OCI-LY3 (cell line): ENCODE measurements around the gene COCH.

ENCODE experiments used
- H2AFZ ChIP-seq: fragments of 200-600, 300-600 bp; shearing (Covaris generic); 2 replicates; pipeline ENCODE4 v1.6.0; 2014; ENCODE audit warnings: antibody characterized with exemption, low read depth, low read length
- H3K27ac ChIP-seq: fragments of 200-600, 300-600 bp; sonication (generic); 2 replicates; pipeline ENCODE4 v1.5.1; 2014; ENCODE audit warnings: mild to moderate bottlenecking, low read length, moderate library complexity, mixed read lengths
- H3K27me3 ChIP-seq: fragments of 200-600, 300-600 bp; sonication (generic); 2 replicates; pipeline ENCODE4 v1.6.1; 2014; ENCODE audit warnings: low read depth, low read length, mixed read lengths
- H3K36me3 ChIP-seq: fragments of 200-600, 300-600 bp; sonication (generic); replicated peaks from 2 replicates; pipeline ENCODE3; 2014; ENCODE audit warnings: low read depth, low read length, mixed read lengths
- H3K4me1 ChIP-seq: fragments of 300-600, 200-600 bp; sonication (generic); 2 replicates; pipeline ENCODE4 v1.6.1; 2014; ENCODE audit warnings: low read length, mixed read lengths
- H3K4me2 ChIP-seq: fragments of 200-600, 300-600 bp; sonication (generic); 2 replicates; pipeline ENCODE4 v1.6.1; 2014; ENCODE audit warnings: low read length, mixed read lengths
- H3K4me3 ChIP-seq: fragments of 300-600, 200-600 bp; sonication (generic); 2 replicates; pipeline ENCODE4 v1.5.1; 2014; ENCODE audit warnings: antibody characterized with exemption, mild to moderate bottlenecking, low read length, moderate library complexity
- H3K79me2 ChIP-seq: fragments of 300-600, 200-600 bp; shearing (Covaris generic); 2 replicates; pipeline ENCODE4 v1.6.1; 2014; ENCODE audit warnings: mild to moderate bottlenecking, low read length, mixed read lengths
- H3K9ac ChIP-seq: fragments of 300-600, 200-600 bp; shearing (Covaris generic); 2 replicates; pipeline ENCODE4 v1.6.0; 2014; ENCODE audit warnings: mild to moderate bottlenecking, low read length, moderate library complexity
- H3K9me3 ChIP-seq: fragments of 200-600, 300-600 bp; shearing (Covaris generic); 2 replicates; pipeline ENCODE4 v1.6.1; 2014; ENCODE audit warnings: low read length, mixed read lengths; ENCODE audit not compliant: insufficient read depth
- H4K20me1 ChIP-seq: fragments of 200-600, 300-600 bp; sonication (generic); 2 replicates; pipeline ENCODE4 v1.6.1; 2016; ENCODE audit warnings: low read length, mixed read lengths; ENCODE audit not compliant: insufficient read depth
- EZH2phosphoT487 ChIP-seq: fragments of 200-600 bp; shearing (Covaris generic); IDR thresholded peaks from 2 replicates; pipeline ENCODE4 v1.6.1; 2018; ENCODE audit warnings: antibody characterized with exemption, mixed run types, low read depth
- TF ChIP-seq, protein P1 (sequence below): fragments of 200-600, 300-600 bp; sonication (generic); IDR thresholded peaks from 2 replicates; pipeline ENCODE4 v1.5.1; 2014; ENCODE audit warnings: antibody characterized with exemption, low read length, low read depth

COCH gene

DNA sequence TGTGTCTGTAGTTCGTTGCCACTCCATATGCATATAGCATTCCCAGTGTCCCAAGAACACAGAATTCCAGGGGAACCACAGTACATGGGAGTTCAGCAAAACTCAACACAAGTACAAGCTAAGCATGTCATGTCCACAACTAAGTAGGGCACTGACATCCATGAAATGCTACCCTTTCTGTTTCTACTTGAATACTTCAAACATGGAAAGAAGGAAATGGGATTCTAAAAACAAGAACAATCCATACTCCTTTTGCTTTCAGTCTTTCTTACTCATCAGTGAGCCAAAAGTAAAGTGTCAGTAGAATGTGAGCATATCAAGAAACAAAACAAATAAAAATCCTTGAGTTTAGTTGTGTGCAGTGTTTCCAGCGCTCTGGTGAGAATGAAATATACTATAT is 36.0 kb upstream of the COCH start:
- no peaks in the 10 kb centered on the region for H4K20me1 ChIP-seq
- no peaks in the 10 kb centered on the region for H3K9me3 ChIP-seq
- no peaks in the 10 kb centered on the region for H3K36me3 ChIP-seq
- H3K4me2 ChIP-seq, result no peak overlapping the region
- H3K9ac ChIP-seq, result no peak overlapping the region
- H2AFZ ChIP-seq, result no peak overlapping the region
- H3K79me2 ChIP-seq, result no peaks in the 10 kb centered on the region
- no peak for TF ChIP-seq EZH2phosphoT487
- TF ChIP-seq, protein P1, sequence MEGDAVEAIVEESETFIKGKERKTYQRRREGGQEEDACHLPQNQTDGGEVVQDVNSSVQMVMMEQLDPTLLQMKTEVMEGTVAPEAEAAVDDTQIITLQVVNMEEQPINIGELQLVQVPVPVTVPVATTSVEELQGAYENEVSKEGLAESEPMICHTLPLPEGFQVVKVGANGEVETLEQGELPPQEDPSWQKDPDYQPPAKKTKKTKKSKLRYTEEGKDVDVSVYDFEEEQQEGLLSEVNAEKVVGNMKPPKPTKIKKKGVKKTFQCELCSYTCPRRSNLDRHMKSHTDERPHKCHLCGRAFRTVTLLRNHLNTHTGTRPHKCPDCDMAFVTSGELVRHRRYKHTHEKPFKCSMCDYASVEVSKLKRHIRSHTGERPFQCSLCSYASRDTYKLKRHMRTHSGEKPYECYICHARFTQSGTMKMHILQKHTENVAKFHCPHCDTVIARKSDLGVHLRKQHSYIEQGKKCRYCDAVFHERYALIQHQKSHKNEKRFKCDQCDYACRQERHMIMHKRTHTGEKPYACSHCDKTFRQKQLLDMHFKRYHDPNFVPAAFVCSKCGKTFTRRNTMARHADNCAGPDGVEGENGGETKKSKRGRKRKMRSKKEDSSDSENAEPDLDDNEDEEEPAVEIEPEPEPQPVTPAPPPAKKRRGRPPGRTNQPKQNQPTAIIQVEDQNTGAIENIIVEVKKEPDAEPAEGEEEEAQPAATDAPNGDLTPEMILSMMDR, result no peak
- no peak overlapping the region for H3K27ac ChIP-seq
- H3K4me3 ChIP-seq, result no peak overlapping the region
- no peaks in the 10 kb centered on the region for H3K27me3 ChIP-seq
- no peaks in the 10 kb centered on the region for H3K4me1 ChIP-seq

DNA sequence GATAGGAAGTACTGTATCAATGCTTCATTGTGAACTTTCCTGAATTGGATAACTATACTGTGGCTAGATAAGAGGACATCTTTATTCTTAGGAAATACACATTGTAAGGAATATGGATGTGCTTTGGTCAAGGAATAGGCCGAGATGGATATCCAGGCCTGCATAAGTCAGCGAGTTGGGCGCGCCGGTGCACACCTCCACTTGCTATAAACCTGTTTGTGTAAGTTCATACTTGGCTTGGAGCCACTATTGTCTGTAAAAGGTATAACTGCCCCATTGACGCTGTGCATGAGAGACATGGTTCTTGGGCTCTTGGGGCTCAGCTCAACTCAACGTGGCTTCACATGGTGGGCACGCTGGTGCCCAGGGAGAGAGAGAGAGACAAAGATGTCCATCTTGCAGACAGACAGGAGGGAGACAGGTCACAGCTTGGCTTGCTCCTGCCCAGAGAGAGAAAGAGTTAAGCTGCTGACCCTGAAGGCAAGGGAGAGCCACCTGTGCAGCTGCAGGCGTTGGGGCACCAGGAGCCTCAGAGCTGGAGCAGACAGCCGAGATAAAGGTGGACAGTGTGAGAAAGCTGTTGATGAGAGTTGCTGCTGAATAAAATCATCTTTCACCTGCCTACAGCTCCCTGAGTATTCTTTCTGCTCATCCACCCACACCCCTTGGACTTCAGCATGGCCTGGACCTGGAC is 34.1 kb upstream of the COCH start:
- Histone ChIP-seq H4K20me1 (no peaks in the 10 kb centered on the region), H3K4me2 (no peak overlapping the region), H2AFZ (no peak overlapping the region), H3K9me3 (no peaks in the 10 kb centered on the region), H3K27me3 (no peaks in the 10 kb centered on the region), H3K4me3 (no peak overlapping the region), H3K9ac (no peak overlapping the region), H3K79me2 (no peaks in the 10 kb centered on the region), H3K27ac (no peak overlapping the region), H3K4me1 (no peaks in the 10 kb centered on the region), H3K36me3 (no peaks in the 10 kb centered on the region)
- no peak for TF ChIP-seq EZH2phosphoT487
- TF ChIP-seq, protein P1, result no peak

DNA sequence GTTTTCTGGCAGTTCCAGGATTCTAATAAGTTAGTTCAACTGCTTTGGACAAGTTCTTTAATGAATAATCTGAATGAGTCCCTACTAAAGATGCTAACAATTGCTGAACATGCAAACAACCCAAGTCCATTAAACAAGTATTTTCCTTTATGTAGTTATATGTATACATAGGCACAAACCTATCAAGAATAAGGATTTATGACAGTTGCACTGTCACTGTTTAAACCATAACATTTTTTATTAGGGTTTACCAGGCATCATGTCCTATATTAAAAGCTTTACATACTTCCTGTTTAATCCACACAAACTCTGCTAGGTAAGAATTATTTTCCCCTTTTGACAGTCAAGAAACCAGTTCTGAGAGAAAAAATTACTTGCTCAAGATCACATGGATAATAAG is 31.9 kb upstream of the COCH start:
- H3K4me2 ChIP-seq, result no peak overlapping the region
- no peaks in the 10 kb centered on the region for H3K79me2 ChIP-seq
- no peaks in the 10 kb centered on the region for H4K20me1 ChIP-seq
- TF ChIP-seq EZH2phosphoT487, result no peak
- TF ChIP-seq, protein P1, result no peak
- H3K4me3 ChIP-seq, result no peak overlapping the region
- H3K27ac ChIP-seq, result no peak overlapping the region
- no peaks in the 10 kb centered on the region for H3K36me3 ChIP-seq
- H3K9ac ChIP-seq, result no peak overlapping the region
- H2AFZ ChIP-seq, result no peak overlapping the region
- H3K27me3 ChIP-seq, result no peaks in the 10 kb centered on the region
- no peaks in the 10 kb centered on the region for H3K9me3 ChIP-seq
- no peaks in the 10 kb centered on the region for H3K4me1 ChIP-seq

DNA sequence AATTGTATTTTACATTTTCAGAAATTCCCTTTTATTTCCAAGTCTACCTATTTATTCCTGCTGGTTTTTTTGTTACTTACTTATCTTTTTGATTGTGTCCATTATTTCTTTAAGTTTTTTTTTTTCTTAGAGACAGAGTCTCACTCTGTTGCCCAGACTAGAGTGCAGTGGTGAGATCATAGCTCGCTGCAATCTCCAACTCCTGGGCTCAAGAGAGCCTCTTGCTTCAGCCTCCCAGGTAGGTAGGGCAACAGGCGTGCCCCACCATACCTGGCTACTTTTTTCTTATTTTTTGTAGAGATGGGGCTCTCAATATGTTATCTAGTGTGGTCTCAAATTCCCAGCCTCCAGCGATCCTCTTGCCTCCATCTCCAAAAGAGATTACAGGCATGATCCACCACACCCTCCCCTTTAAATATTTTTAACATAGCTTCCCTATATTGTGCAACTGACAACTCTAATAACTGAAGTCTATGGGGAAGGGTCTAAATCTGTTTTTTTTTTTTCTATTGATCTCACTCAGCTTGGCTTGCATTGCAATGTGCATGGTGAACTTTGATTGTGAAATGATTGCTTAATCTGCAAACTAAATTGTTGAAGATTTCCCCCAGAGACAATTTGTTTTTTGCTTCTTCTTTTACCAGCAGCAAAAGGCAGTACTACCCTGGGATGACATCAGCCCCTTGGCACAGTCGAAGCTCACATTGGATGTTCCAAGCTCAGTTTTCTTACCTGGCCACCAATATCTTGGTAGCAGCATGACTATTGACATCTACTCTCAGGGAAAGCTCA is 25.7 kb upstream of the COCH start:
- Histone ChIP-seq H3K4me2 (peak overlapping the region; percentile 78), H2AFZ (peak overlapping the region; percentile 15; the same call in 1 of the 2 replicates), H3K79me2 (no peaks in the 10 kb centered on the region), H3K4me3 (peak overlapping the region; percentile 39), H3K36me3 (no peaks in the 10 kb centered on the region), H3K9ac (peak overlapping the region; percentile 34), H3K4me1 (peaks cover 39% of the 10 kb centered on the region), H4K20me1 (no peaks in the 10 kb centered on the region), H3K9me3 (no peaks in the 10 kb centered on the region), H3K27me3 (no peaks in the 10 kb centered on the region), H3K27ac (peak overlapping the region; percentile 67)
- TF ChIP-seq EZH2phosphoT487, result no peak
- TF ChIP-seq, protein P1, result no peak
